ENCODE measurements around the gene NEURL1B. TPM values are rescaled to one million over a fixed set of nuclear protein-coding genes. Genes with fewer than 3 reads are reported as not detected.
A peak's percentile ranks its signal among the peaks of the same experiment; 100 is the strongest.

The NEURL1B gene
- total RNA-seq, 1 donor from 2014 or later: 14.0 TPM

GRCh38 chr5:172714491-172715420 is 73.7 kb downstream of the NEURL1B start:
- peak; percentile 64 for DNase-seq (ENCODE audit: low spot score)

GRCh38 chr5:172715421-172715780 is 74.3 kb downstream of the NEURL1B start:
- no peak for DNase-seq (ENCODE audit: low spot score)

GRCh38 chr5:172715931-172716682 is 75.0 kb downstream of the NEURL1B start:
- DNase-seq (ENCODE audit: low spot score): no peak

GRCh38 chr5:172716796-172717313 is 75.8 kb downstream of the NEURL1B start:
- DNase-seq (ENCODE audit: low spot score): peak; percentile 78

- no peak for DNase-seq (ENCODE audit: low spot score)
Observed at GRCh38 chr5:172717481-172718195, 76.6 kb downstream of the NEURL1B start.

- DNase-seq (ENCODE audit: low spot score): no peak
Observed at GRCh38 chr5:172718527-172719114, 77.6 kb downstream of the NEURL1B start.

GRCh38 chr5:172719211-172719610 is 78.1 kb downstream of the NEURL1B start:
- no peak for DNase-seq (ENCODE audit: low spot score)

GRCh38 chr5:172720655-172721054 is 79.6 kb downstream of the NEURL1B start:
- DNase-seq (ENCODE audit: low spot score): no peak

GRCh38 chr5:172721455-172722326 is 80.6 kb downstream of the NEURL1B start:
- peak; percentile 49 for DNase-seq (ENCODE audit: low spot score)

- DNase-seq (ENCODE audit: low spot score): no peak
Observed at GRCh38 chr5:172722327-172722815, 81.3 kb downstream of the NEURL1B start.

- no peak for DNase-seq (ENCODE audit: low spot score)
Observed at GRCh38 chr5:172723508-172723907, 82.4 kb downstream of the NEURL1B start.

- DNase-seq (ENCODE audit: low spot score): no peak
Observed at GRCh38 chr5:172724242-172725183, 83.5 kb downstream of the NEURL1B start.

- no peak for DNase-seq (ENCODE audit: low spot score)
Observed at GRCh38 chr5:172725273-172725672, 84.2 kb downstream of the NEURL1B start.

GRCh38 chr5:172725785-172726184 is 84.7 kb downstream of the NEURL1B start:
- DNase-seq (ENCODE audit: low spot score): no peak

GRCh38 chr5:172726966-172727365 is 85.9 kb downstream of the NEURL1B start:
- DNase-seq (ENCODE audit: low spot score): no peak

- no peak for DNase-seq (ENCODE audit: low spot score)
Observed at GRCh38 chr5:172727551-172727950, 86.5 kb downstream of the NEURL1B start.

- no peak for DNase-seq (ENCODE audit: low spot score)
Observed at GRCh38 chr5:172728481-172729241, 87.6 kb downstream of the NEURL1B start.

GRCh38 chr5:172729588-172729987 is 88.5 kb downstream of the NEURL1B start:
- DNase-seq (ENCODE audit: low spot score): no peak

All from umbilical cord (tissue), 2 donors.